NCI-H1930 (cell line): ENCODE measurements around the gene CCDC88A.
A peak's percentile ranks its signal among the peaks of the same experiment; 100 is the strongest.
"Not testable (repeated sequence)": the region's sequence is repeated elsewhere in the genome, so short reads cannot be mapped to it uniquely, and the experiment has no call there.

ENCODE experiments used
- DNase-seq, 2 experiments: peaks; one replicate each; lab custom pipeline; 2025; lab: John Stamatoyannopoulos, UW

The CCDC88A gene, protein sequence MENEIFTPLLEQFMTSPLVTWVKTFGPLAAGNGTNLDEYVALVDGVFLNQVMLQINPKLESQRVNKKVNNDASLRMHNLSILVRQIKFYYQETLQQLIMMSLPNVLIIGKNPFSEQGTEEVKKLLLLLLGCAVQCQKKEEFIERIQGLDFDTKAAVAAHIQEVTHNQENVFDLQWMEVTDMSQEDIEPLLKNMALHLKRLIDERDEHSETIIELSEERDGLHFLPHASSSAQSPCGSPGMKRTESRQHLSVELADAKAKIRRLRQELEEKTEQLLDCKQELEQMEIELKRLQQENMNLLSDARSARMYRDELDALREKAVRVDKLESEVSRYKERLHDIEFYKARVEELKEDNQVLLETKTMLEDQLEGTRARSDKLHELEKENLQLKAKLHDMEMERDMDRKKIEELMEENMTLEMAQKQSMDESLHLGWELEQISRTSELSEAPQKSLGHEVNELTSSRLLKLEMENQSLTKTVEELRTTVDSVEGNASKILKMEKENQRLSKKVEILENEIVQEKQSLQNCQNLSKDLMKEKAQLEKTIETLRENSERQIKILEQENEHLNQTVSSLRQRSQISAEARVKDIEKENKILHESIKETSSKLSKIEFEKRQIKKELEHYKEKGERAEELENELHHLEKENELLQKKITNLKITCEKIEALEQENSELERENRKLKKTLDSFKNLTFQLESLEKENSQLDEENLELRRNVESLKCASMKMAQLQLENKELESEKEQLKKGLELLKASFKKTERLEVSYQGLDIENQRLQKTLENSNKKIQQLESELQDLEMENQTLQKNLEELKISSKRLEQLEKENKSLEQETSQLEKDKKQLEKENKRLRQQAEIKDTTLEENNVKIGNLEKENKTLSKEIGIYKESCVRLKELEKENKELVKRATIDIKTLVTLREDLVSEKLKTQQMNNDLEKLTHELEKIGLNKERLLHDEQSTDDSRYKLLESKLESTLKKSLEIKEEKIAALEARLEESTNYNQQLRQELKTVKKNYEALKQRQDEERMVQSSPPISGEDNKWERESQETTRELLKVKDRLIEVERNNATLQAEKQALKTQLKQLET (N-terminal part only)

DNA sequence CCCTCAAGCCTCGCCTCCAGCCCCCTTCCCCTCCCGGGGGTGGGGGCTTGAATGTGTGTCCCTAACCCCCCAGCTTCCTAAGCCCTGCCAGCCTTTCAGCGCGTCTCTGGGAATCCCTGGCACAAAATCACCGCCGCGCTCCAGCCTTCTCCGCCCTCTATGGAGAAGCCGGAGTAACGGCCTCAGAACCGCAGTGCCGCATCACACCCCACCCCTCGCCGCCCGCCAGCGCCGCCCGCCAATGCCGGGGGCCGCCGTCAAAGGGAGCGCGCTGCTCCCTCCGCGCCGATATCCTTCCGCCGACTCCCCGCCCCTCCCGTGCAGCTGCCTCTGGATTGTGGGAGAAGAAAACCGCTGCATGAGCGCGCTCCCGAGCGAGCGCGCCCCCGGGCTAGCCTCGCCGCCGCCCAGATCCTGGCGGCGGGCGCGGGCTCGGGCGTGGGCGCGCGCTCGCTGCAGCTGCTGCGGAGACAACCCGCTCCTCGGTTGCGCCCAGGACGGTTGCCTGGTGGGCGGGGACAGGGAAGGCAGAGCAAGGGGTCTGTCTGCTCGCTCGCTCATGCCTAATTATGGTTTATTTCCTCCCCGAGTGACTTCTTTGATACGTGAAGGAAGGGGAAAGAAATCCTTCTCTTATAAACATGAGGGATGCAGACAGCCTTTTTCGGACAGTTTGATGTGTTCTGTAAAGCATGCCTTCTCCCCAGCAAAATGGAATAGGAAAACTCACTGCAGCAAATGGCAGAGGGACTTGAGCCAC, at the start of gene CCDC88A:
Gene CCDC88A, minus strand, starts transcription at position 178 of the 760 bp plus-strand sequence. CDS start 777 bp downstream, outside the sequence.
- DNase-seq, result peak; percentile 90 to 97

DNA sequence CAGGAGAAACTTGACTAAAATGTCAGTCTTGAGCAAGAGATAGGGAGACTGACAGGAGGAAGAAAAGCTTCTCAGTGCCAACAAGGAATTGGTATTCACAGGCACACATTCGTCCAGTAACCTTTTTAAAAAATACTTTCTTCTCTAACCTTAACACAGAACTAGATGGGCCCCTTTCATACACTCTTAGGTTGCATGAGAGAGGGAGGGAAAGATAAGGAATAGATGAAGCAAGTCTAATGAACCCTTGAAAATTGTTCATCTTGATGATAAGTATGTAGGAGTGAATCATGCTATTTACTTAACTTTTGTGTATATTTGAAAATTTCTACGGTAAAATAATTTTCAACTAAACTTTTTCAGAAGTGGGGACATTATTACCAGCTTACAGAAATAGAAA, 42.0 kb upstream of the CCDC88A start:
- no peak for DNase-seq

DNA sequence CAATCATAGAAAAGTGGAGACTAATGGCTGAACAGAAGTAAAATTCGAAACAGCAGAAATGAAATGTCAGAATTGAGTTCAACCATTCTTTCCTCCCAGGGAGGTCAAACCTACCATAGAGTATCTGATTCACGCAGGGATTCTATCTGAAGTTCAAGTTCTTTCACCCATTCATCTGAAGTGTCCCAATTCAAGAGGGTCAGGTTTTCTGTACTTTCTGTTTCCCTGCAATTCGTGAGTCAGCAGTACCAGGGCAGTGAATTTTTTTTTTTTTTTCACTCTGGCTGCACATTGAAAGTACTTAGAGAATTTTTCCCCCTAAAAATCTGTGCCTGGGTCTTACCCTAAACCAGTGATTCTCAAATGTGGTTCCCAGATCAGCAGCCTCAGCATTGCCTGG, 40.9 kb upstream of the CCDC88A start:
- DNase-seq, result no peak

DNA sequence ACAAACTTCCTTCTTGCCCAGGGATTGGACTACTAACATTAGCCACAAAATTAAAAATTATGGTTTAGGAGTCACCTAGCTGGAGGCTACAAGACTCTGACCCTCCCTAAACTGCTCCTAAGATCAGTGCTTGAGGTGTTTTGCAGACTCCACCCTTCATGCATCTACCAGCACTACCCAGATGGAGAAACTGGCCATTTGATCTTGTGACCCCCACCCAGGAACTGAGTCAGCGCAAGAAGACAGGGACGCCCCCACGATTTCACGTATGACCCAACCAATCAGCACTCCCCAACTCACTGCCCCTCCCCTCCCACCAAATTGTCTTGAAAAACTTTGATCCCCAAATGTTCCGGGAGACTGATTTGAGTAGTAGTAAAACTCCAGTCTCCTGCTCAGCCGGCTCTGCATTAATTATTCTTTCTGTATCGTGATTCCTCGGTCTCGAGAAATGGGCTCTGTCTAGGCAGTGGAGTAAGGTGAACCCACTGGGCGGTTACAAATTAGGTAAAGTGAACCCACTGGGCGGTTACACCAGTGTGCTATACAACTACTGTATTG, 40.1 kb upstream of the CCDC88A start:
- no peak for DNase-seq

DNA sequence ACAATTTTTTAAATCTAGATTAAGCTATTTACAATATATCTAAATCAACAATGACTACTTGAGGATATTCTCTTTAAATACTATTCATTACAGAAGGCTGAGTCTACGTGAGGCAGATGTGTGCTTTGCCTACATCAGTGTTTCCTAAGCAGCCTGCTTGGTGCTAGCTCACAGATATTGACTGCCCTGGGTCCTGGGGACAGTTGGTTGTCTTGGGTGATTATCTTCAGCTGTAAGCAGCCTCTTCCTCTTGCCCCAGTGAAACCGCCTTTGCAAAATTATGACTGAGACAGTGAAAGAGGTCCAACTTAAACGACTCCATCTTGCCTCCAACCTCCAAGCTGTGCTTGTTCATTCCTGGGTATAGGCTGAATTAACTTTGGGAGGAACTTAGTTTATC, 39.6 kb upstream of the CCDC88A start:
- no peak for DNase-seq

DNA sequence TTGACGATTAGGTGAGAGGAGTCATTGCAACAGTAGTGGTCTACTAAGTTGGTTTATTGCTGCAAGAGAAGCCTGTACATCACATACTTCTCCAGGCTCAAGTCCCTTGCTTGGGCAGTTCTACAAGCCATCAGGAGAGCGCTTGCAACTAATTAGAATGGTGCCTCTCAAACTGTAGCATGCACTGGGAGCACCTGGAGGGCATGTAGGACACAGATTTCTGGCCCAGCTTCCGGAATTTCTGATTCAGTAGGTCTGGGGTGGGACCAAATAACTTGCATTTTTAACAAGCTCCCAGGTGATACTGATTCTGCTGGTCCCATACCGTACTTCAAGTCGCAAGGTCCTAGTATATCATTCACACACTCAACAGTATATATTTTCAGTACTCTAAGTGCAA, 34.5 kb upstream of the CCDC88A start:
- DNase-seq, result no peak

DNA sequence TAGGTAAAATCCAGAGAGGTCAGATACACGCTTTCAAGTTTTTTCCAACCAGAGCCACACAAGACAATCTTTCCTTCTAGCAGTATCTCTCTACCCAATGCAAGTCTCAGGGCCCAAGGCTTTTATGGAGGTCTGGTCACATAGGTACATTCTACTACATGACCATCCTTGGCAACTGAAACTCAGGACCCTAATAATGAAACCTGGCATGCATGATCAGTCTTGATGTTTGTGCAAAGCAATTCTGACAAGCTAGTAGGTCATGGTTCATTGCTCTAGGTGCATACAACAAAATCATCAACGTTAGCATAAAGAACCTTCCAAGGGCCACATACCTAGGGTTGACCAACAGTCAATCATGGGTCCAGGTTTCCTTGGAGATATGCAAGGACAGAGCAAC, 33.2 kb upstream of the CCDC88A start:
- no peak for DNase-seq

DNA sequence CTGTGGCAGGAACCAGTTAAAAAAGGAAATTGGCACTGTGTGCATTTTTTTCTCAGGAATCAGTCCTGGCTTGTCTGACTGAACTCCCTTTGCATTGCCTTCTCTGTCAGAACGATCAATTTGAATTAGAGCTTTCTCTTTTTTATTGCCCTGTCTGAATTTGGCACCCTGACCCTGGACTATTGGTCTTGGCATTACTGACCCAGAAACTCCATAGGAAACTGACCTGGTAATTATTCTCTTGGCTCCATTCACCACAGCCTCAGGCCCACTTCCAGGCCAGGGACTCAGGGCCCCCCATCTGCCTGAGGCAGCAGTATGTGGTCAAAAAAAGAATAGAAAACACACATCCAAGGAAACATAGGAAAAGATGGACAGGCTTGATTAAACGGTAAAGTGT, 32.0 kb upstream of the CCDC88A start:
- no peak for DNase-seq

DNA sequence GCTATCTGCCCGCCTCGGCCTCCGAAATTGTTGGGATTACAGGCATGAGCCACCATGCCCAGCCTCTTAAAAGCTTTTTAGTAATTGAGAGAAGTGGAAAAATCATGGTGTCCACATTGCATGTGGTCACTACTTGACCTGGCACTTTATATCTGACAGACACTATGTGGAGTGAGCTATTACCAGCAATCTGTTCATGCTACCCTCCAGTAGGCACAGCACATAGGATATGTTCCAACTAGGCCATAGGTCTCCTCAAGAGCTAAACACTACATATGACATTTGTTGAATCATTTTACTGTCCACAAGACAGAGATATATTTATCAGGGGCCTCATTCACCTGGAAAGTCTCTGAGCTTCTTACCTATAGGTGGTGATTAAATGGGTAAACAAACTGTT, 30.4 kb upstream of the CCDC88A start:
- not testable (repeated sequence) for DNase-seq

DNA sequence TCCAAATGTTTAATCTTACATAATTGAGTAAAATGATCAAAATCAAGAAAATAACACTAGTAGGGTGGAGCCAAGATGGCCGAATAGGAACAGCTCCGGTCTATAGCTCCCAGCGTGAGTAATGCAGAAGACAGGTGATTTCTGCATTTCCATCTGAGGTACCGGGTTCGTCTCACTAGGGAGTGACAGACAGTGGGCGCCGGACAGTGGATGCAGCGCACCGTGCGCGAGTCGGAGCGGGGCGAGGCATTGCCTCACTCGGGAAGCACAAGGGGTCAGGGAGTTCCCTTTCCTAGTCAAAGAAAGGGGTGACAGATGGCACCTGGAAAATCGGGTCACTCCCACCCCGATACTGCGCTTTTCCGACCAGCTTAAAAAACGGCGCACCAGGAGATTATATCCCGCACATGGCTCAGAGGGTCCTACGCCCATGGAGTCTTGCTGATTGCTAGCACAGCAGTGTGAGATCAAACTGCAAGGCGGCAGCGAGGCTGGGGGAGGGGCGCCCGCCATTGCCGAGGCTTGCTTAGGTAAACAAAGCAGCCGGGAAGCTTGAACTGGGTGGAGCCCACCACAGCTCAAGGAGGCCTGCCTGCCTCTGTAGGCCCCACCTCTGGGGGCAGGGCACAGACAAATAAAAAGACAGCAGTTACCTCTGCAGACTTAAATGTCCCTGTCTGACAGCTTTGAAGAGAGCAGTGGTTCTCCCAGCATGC, 22.5 kb upstream of the CCDC88A start:
- not testable (repeated sequence) for DNase-seq

DNA sequence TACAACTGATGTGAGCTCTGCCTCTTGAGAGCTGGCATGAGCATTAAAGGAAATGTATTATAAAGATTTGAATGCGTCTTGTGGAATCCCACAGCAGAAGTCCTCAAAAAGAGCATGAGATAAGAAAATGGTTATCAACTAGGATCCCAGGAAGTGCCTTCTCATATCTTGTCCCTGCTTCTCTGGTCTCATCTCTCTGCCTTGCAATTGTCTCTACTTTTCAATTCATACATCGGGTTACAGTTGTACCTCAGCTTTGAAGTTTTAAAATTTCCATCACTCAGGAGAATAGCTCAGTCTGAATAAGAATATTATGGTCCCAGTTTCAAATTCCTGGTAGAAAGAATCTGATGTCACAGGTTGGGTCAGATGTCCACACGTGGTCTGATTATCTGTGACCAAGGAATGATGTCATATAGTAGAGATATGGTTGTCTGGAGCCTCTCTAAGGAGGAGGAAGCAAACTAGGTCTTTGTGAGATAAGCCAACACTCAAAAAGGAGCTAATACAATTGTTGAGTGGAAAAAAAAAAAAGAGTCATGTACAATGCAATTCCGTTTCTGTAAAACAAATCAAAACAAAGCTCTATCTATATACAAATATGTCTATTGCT, 21.7 kb upstream of the CCDC88A start:
- no peak for DNase-seq

DNA sequence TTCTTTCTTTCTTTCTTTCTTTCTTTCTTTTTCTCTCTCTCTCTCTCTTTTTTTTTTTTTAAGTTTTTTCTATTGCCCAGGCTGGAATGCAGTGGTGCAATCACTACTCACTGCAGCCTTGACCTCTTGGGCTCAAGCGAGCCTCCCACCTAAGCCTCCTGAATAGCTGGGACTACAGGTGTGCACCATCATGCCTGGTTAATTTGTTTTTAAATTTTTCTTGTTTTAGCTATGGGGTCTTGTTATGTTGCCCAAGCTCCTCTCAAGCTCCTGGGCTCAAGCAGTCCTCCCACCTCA, 19.4 kb upstream of the CCDC88A start:
- DNase-seq, result no peak

DNA sequence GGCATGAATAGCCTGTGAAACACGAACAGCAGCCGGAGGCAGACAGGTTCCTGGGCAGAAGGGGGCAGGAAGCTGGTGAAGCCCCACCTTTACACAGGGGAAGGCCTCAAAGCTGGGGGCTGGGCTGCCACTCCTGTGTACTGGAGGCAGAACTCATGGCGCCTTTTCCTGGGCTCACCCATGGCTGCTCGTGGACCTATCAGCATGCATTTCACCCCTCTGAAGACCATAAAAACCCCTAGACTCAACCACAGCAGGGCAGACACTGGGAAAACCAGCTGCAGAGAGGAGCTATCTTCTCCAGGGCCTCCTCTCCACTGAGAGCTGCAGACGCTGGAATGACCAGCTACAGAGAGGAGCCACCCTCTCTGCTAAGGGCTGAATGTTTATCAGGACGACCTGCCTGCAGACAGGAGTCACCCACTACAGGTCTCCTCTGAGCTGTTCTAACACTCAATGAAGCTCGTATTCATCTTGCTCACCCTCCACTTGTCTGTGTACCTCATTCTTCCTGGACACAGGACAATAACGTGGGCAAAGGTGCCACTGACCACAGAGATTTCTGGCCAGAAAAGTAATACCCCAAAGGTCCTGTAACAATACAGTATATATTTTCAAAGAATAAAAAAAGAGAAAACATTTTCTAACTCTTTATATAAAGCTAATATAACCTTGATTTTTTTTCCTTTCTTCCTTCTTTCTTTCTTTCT, 18.9 kb upstream of the CCDC88A start:
- no peak for DNase-seq

DNA sequence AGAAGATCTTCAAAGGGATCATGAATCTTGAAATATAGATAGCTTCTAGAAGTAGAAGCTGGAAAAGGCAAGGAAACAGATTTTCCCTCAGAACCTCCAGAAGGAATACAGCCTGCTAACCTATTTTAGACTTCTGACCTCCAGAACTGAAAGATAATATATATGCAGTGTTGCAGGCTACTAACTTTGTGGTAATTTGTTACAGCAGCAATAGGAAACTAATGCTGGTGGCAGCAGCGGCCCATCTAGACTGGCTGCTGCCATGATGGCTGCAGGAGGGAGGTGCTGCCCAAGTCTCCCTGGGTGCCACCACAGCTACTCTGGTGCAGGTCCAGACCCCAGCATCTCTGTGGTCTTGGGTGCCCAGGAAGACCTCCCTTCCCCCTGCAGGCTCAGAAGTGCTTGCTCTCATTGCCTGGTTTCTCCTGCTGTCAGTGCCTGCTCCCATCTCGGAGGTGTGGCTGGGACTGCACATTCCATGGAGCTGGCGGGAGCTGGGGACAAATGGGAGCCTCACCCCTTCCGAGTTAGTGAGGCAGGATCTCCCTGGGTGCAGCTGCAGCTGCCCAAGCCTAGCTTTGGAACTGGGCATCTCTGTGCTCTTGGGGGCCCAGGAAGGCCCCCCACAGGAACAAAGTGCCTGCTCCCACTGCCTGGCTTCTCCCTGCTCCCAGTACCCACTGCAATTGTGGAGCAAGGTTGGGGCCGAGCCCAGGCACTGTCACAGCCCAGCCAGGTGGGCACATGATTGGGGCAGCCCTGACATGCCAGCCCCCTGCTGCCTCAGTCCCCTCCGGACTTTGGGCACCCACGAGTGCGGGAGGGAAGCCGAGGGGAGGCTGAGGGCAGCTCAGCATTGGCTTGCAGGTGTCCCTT, 18.1 kb upstream of the CCDC88A start:
- no peak for DNase-seq

DNA sequence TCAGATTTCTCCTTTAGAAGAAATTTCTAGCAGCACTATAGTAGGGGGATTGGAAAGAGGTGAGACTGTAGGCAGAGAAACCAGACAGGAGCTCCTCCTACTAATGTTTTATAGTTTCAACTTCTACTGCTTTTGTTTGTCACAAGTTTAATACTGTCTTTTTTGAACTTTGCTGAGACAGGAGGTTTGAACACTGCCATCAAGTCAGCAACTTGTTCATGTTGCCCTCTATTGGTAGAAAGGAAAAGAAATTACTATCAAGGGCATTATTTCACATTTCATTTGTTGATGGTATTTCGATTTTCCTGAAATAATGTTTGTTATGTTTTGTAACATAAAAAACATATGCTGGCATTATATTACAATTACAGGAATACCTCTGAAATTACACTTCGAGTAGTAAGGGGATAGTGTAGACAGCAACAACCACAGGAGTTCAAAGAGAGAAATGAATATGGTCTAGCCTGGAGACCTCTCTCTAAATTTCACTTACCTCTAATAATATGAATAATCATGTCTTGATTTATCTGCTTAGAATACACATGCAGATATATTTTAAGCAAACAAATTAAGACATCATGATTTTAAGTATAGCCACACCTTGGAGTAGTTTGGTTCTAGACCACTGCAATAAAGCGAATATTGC, 12.4 kb upstream of the CCDC88A start:
- DNase-seq, result no peak

DNA sequence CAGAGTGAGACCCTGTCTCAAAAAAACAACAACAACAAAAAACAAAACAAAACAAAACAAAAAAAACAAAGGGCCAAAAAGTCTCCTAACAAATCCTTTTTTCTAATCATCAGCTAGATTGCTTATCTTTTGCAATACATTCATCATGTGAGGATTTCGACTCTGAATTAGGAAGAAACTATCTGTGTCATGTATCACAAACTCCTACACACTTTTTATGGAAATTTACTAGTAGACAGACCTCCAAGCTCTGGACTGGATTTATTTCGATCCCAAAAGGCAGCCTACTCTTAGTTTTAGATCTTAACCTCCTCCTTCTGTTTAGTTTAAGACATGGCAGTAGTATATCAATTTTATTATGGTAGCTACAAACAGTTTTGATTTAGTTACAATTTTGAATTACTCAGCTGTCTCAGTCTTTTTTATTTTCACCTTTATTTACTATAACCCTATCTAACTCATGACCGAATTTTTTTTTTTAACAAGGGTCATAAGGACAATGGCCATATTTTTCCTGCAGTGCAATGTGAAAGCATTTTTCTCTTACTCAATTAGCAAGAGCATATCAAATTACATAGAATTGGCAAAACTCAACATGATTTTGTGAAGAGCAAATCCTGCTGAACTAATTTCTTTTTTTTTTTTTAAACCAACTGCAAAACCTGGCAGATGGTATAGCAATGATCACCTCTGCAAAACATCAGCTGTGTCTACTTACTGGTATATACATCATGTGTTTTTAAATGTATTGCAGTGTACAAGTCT, 10.7 kb upstream of the CCDC88A start:
- DNase-seq, result no peak

DNA sequence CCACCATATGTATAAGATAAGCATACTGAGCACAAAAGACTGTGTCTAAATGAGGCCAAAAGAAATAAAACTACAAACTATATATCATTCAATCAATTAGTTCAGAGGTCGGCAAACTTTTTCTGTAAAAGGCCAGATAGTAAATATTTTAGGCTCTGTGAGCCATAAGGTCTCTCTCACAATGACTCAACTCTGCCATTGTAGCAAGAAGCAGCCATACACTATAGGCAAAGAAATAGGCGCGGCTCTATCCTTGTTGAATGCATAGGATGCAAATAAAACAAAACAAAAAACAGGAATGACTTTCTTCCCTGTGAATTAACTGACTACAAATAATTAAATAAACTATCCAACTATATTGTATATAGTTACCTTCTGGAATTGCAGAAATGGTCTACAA, 8.6 kb upstream of the CCDC88A start:
- no peak for DNase-seq

DNA sequence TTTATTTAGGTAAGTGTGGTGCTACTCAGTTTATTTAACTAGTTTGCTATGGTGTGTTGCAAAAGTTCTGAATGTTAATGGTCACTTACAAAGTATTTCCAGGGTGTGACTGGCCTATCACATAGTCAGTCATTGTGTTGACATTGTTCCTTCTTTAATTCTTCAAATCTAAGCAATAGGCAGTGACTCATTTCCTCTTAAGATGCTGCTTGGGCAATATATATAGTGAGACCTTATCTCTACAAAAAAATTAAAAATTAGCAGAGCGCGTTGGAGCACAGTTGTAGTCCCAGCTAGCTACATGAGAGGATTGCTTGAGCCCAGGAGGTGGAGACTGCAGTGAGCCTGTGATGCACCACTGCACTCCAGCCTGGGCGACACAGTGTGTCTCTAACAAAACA, 5.8 kb upstream of the CCDC88A start:
- DNase-seq, result no peak
